ENCODE measurements around the gene ALKBH3. TPM values are rescaled to one million over a fixed set of nuclear protein-coding genes. Genes with fewer than 3 reads are reported as not detected.

Gene ALKBH3
- total RNA-seq (2014; rRNA removed; shearing (Covaris generic)), result 67.7 and 76.6 TPM in 2 replicates

DNA sequence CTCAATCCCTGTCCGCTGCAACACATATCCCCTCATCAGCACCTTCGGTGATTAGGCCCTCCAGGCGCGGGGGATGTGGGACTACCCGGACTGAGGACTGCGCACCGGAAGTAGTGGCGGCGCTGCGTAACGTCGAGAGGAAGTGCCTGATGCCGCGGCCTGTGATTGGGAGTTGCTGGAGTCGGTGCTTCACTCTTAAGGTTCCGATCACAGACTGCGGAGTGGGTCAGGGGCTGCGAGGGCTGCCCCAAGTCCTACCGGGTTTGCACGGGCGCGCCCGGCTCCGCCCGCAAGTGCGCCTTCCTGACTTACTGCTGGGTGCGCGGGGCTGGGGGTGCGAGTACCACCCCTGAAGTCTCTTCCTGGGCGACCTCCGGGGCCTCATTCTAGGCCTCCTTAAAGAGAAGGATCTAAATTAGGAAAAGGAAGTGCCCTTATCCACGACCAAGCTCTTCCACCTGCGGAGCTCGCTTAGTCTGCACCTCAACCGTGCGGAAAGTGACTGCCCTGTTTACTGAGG, at the start of gene ALKBH3:
ALKBH3 (plus strand) TSS at position 192 of the 520 bp plus-strand sequence. CDS start 1,822 bp downstream, outside the sequence.
- DNase-seq (ENCODE audit: low spot score), result peak; percentile 90

GRCh38 chr11:43830928-43831440, 49.6 kb upstream of the ALKBH3 start:
- peak; percentile 100 for DNase-seq (ENCODE audit: low spot score)

DNA sequence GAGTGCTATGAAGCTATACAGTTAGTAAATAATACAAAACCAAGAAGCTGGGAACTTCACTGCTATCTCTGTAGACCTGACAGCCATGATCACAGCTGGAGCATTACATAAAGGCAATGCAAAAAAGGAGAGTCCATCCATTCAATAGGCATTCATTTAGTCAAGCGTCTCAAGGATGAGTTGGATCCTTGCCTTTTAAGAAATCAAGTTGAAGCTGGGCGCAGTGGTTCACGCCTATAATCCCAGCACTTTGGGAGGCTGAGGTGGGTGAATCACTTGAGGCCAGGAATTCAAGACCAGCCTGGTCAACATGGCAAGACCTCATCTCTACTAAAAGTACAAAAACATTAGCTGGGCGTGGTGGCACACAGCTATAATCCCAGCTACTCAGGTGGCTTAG, 48.1 kb upstream of the ALKBH3 start:
- DNase-seq (ENCODE audit: low spot score), result peak; percentile 0

DNA sequence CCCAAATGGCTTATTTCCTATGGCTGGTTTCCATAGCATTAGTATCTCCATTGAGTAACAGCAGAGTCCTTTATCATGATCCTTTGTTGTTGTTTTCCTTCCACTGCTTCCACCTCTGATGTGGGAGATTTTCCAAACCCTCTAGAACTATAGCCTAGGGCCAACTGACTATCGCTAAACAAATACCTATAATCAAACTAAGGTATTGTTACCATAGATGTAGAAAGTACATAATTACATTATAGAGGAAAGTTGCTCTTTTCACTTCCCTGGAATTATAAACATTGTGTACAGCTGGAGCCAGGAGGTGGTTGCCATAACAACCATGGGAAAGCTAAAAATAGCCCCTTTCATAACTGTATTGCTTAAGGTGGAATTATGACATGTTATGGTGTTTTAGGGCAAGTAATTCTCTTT, 47.0 kb upstream of the ALKBH3 start:
- DNase-seq (ENCODE audit: low spot score), result no peak

DNA sequence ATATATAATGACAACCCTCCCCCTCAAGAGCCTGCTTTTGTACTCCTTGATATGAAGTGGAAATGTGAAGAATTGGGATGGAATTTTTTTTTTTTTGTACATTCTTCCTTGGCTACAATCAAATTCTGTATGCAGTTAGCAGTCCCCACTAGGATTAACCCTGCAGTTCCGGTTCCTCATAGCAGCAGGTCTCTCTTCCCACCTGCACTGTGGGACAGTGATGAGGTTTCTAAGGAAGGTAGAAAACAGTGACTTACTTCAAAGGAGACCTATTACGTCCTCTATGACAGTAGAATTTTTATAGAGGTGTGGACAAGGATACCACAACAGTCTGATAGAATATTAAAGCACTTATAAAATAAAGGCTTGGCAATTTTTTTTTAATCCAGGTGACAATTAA, 46.3 kb upstream of the ALKBH3 start:
- no peak for DNase-seq (ENCODE audit: low spot score)

- DNase-seq (ENCODE audit: low spot score), result no peak
These were observed 45.5 kb upstream of the ALKBH3 start for GRCh38 chr11:43835104-43835503.

DNA sequence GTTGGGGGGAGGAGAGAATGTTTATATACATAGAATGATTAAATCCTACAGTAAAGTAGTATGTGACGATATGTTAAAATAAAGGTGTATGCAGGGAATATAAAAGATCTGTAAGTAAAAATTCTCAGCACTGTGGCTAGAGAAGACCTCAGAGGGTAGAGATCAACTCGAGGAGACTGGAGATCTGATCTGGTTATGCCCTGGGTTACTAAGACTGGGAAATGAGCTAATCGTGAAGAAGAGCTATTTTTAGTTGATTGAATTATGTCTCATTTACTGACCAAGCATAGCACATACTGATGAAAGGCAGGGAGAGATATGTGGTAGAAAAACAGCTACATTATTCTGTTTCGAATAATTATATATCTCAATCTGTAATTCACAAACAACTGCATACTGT, 42.8 kb upstream of the ALKBH3 start:
- DNase-seq (ENCODE audit: low spot score), result no peak

GRCh38 chr11:43842021-43842420, 38.6 kb upstream of the ALKBH3 start:
- DNase-seq (ENCODE audit: low spot score), result no peak

GRCh38 chr11:43845816-43846215, 34.8 kb upstream of the ALKBH3 start:
- DNase-seq (ENCODE audit: low spot score), result no peak

DNA sequence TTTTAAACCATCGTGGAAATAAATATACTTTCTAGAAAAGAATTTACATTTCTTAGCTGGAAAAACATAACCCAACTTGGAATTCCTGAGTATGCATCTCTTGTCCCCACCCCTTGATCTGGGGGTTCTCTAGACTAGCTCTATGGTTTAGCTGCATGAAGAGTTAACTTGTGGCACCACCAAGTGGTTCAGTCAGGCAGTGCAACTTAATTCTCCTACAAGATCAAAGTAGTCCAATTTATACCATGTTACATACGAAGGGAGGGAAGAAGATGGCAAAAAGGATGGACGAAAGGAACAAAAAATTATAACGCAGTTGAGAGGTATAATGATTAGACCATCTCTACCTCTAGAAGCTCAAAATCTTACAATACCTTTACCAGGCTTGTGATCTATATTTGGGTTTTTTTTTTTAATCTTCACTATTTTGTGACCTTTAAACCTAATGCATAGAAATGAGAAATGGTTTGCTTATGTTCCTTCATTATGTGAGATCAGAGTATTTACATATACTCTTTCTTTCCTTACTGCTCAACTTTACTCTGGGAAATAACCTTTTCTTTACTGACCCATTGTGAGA, 28.5 kb upstream of the ALKBH3 start:
- DNase-seq (ENCODE audit: low spot score), result peak; percentile 80

- no peak for DNase-seq (ENCODE audit: low spot score)
These were observed 26.9 kb upstream of the ALKBH3 start for GRCh38 chr11:43853781-43854180.

DNA sequence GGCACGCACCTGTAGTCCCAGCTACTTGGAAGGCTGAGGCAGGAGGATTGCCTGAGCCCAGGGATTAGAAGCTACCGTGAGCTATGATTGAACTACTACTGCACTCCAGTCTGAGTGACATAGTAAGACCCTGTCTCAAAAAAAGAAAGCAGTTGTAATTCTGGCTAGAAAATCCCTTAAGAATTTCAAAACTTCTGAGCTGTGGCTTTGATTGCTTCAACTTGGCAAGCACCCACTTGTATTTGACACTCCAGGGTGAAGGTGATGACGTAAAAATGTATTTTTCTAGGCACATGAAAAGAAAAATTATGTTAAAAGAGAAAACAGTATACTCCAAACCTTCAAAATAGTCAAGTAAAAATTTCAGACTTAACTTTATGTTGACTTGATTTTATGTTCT, 23.6 kb upstream of the ALKBH3 start:
- DNase-seq (ENCODE audit: low spot score), result no peak

GRCh38 chr11:43861141-43861540, 19.5 kb upstream of the ALKBH3 start:
- no peak for DNase-seq (ENCODE audit: low spot score)

DNA sequence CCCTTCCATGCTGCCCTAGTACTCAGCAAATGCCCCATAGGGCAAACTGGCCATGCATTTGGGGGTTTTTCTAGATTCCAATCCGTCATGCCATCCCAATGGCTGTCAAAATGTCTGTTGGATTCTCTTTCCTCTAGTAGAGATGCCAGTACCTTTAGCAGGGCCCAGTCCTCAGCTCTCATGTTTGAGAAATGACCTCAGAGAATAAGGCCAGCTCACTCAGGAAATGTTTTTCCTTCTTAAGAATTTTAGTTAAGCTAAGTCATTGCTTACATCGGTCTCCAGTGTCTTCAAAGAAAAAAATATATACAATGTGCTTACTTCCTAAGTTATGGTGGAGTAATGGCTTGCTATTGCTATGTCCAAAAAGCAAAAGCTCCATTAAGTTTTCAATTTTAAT, 14.1 kb upstream of the ALKBH3 start:
- DNase-seq (ENCODE audit: low spot score), result no peak

GRCh38 chr11:43866969-43867368, 13.7 kb upstream of the ALKBH3 start:
- DNase-seq (ENCODE audit: low spot score), result no peak

- DNase-seq (ENCODE audit: low spot score), result peak; percentile 93
These were observed 11.6 kb upstream of the ALKBH3 start for GRCh38 chr11:43868852-43869567.

DNA sequence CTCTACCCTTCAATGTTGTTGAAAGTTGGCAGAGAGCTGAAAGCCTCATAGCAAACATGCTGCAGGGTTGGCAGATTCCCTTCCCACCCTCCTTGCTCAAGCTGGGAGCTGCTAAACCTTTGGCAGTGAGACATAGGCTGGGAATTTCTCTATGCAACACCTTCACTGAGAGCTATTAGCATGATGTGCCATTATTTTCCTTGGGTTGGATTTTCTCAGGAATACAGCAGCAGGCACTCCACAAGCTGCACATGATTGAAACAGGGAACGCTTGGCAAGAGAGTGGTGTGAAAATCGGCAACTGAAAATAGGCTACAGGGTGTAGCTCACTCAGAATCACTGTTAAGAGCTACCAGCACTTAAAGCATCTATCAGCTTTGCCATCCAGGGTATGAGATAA, 9.6 kb upstream of the ALKBH3 start:
- no peak for DNase-seq (ENCODE audit: low spot score)

GRCh38 chr11:43872995-43873394, 7.6 kb upstream of the ALKBH3 start:
- no peak for DNase-seq (ENCODE audit: low spot score)

- no peak for DNase-seq (ENCODE audit: low spot score)
These were observed 6.6 kb upstream of the ALKBH3 start for GRCh38 chr11:43874078-43874477.

DNA sequence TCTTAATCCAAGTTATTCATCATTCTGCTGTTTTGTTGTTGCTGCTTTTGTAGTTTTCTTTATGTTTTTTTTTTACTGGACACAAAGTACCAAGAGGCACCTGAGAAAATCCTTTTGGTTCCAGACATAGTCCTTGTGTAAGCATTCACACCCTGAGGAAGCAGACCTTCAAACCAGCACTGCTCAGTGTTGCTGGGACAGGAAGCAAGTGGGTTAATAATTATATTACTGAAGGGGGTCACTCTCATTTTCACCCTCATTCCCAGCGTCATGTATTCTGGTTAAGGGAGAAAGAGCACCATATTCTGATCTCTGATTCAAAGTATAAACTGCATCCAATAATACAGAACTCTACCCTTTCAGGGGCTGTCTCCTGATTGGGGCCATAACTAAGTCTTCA, 5.9 kb upstream of the ALKBH3 start:
- DNase-seq (ENCODE audit: low spot score), result no peak

DNA sequence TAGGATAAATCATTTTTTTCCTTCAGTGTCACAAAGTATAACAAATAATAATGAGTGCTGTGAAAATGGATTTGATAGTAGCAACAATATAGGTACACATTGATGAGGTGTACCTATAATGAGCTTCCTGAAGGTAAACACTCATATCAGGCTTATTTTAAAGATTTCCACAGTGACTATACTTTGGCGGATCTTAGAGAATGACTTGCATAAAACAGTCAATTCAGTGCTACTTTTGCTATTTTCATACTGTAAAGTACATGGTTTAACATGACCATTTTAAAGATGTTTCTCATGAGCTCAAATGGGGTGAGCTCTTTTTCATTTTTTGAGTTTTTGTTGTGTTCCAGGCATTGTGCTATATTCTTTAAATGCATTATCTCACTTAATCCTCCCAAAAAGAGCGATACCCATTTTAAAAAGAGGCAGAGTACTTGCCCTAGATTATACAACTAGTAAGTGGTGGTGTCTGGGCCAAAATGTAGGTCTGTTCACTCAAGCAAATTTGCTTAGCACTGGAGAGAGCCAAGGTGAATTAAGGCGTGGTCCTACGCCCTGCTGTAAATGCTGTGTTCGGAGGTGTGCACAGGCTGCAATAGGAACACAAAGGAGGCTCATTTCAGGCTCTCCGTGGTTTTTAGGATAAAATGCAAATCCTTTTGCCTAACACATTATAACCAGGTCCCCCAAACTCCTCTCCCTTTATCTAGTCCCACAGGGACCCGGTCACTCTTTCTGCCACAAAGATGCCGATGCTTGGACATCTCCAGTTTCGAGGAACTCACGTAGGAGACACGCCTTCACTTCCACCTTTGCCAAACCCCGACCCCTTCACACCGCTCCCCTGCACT, 617 bp upstream of the ALKBH3 start:
- DNase-seq (ENCODE audit: low spot score), result no peak

- DNase-seq (ENCODE audit: low spot score), result no peak
These were observed 12.2 kb downstream of the ALKBH3 start for GRCh38 chr11:43892851-43893250.
